GM18909 (cell line): Measurements from ENCODE around the gene GRID2.

Experiments
- ATAC-seq: cut with Tn5 transposase; IDR thresholded peaks from one replicate; pipeline ENCODE4 v1.9.1; 2021; ENCODE audit warnings: mild to moderate bottlenecking; ENCODE audit not compliant: unreplicated experiment, poor library complexity

The GRID2 gene

DNA sequence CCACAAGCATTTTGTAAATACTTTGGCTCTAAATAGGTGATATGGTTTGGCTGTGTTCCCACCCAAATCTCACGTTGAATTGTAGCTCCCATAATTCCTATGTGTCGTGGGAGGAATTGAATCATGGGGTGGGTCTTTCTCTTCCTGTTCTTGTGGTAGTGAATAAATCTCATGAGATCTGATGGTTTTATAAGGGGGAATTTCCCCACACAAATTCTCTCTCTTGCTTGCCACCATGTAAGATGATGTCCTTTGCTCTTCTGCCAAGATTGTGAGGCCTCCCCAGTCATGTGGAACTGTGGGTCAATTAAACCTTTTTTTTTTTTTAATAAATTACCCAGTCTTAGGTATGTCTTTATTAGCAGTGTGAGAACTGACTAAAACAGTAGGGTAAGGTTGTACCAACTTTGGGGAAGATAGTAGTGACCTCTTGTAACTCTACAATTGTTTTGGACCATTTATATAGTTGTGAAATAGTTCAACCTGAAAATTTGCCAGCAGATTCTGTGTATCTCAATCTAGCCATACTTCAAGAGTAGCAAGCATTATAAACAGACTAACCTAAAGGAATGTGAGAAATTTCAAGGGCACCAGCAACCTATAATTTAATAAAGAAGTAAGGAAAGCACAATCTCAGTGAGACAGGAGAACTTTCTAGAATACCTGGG lies 727.8 kb downstream of the GRID2 start:
- no peak for ATAC-seq

DNA sequence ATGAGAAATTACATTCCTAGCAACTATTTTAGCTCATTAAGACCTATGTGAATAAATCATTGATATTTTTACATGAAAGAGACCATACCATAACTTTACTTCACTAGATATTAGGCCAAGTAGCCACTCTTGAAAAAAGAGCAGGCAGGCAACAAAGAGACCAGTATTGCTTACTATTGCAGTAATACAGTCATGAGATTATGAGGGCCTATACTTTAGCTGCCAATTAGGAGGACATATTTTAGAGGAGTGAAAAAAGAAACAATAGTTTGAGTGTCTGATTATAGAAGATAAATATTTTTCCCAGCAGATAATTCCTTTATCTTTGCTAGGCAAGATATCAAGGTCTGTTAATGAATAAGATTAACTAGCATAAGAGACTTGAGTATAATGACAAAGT lies 739.0 kb downstream of the GRID2 start:
- no peak for ATAC-seq

DNA sequence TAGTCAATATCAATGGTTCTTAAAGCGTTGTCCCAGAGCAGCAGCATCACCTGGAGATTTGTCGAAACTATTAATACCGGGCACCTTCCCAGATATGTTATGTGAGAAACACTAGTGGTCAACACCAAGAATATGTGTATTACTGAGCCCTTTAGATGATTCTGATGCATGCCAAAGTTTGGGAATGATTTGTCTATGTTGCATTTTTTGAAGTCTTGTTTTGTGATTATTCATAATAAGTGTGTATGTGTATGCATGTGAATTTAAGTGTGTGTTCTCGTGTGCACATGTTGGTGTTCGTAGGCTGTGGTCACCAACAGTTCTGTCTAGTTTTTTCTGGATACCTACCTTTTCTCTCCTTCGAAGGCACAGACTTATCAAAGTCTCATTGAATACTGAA lies 749.4 kb downstream of the GRID2 start:
- no peak for ATAC-seq

DNA sequence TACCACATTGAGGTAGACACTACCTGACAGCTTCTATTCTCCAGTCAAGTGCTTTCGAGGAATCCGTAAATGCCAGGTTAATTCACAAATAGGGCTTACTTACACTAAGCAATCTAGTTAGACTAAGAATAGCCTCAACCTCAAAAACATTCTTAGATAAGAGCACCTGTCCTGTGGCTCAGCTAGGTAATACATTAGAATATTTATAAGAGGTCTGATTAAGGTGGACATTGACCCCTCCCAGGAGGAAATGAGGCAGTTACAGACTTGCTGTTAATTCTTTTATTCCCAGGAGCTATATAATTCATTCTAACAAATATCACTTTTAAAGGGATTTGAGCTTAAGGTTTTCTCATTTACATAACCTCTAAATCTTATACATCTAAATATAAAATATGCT lies 758.1 kb downstream of the GRID2 start:
- ATAC-seq, result no peak

DNA sequence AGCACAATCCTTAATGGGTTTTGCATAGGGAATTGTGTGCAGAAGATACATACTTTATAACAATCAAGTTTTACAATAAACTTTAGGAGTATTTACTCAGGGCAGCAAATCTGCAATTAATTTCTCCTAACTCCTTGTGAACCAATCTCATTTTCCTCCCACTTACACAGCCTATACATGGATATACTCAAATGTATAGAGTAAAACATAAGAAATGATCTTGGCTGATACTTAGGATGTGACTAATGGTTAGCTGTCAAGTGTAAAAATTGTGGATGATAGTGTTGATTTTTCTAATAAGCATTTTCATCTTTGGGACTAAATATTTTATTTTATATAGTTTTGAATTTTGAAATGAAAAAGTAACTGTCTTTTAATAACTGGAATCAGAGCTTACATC lies 759.6 kb downstream of the GRID2 start:
- ATAC-seq, result no peak

DNA sequence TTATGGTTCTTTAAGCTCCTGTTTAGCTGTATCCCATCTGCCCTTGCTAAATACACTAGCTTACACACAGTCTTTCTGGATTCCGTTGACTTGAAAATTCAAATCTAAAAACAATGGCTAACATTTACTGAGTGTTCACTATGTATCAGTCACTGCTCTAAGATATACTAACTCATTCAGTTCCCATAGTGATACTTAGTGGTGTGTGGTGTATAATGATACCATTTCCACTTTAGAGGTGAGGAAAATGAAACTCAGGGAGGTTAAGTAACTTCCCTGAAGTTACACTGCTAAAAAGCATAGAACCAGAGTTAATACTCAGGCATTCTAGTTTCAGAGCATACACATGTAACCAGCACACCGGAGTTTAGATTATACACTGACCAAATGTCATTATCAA lies 762.0 kb downstream of the GRID2 start:
- ATAC-seq, result no peak

DNA sequence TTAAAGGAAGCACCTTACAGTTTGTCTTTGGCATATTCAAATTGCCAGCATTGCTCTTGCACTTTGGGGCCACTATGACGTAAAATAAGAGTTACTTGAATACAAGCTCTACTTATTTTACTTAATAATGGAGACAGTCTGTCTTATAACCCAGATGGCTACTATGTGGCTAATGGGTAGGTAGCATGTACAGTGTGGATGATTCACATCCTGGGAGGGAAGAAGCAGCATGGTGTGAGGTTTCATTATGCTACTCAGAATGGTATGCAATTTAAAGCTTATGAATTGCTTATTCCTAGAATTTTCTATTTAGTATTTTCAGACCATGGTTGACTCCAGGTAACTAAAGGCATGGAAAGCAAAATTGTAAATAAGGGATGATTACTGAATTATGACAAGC lies 763.0 kb downstream of the GRID2 start:
- ATAC-seq, result no peak

DNA sequence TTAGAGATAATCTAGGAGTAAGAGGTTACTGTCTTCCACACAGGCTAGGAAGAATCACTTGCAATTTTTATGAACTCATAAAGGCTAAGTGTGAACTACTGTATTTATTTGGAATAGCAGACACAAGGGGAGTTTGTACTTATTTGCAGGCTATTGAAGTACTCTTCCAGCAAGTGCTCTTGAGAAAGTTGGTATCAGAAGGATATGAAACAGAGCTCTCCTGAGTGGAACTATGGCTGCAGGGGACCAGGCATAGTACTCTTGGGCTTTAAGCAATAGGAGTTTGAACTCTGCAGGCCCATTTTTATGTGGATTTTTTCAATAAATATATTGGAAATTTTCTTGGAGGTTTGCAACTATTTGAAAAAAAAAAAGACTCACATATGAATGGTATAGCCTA lies 768.5 kb downstream of the GRID2 start:
- ATAC-seq, result no peak

GRCh38 chr4:93080316-93080715 lies 776.5 kb downstream of the GRID2 start:
- no peak for ATAC-seq

DNA sequence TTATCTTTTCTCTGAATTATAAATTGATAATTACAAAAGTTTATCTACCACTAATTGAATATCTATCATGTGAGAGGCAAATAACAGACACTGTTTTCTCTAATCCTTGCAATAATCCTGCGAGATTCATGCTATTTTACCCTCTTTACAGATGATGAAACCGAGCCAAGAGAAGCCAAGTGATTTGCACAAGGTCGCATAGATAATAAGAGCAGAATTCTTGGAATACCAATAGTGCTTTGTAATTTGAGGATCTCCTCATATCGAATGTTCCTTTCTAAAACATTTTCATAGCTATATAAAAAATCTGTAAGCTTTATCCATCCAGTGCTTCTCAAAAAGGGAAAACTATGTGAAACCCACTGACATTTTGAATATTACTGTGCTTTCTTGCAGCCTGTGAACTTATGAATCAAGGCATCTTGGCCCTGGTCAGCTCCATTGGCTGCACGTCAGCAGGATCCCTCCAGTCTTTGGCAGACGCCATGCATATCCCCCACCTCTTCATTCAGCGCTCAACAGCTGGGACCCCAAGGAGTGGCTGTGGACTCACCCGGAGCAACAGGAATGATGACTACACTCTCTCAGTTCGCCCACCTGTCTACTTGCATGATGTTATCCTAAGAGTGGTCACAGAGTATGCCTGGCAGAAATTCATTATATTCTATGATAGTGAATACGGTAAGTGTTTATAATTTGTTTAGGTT lies 781.0 kb downstream of the GRID2 start:
- no peak for ATAC-seq

- ATAC-seq, result no peak
These were observed 782.6 kb downstream of the GRID2 start for GRCh38 chr4:93086356-93086755.

GRCh38 chr4:93092765-93093164 lies 789.0 kb downstream of the GRID2 start:
- ATAC-seq, result no peak

DNA sequence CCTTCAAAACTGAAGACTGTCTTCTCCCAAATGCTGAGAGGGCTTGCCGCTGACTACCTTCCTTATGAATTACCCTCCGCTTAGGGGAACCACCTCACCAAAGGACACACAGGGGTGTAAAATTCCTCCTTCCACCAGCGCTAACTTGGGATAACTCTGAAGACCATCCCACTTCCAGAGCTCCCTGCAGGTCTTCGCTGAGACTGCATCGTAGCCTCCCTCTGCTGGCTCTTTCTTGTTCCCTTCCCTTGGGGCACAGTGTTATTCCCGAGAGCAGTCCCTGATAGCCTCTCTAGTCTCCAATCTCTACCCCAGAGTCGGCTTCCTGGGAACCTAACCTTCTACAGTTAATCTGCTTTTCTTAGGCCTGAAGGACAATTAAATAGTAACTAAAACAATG lies 799.3 kb downstream of the GRID2 start:
- ATAC-seq, result no peak

DNA sequence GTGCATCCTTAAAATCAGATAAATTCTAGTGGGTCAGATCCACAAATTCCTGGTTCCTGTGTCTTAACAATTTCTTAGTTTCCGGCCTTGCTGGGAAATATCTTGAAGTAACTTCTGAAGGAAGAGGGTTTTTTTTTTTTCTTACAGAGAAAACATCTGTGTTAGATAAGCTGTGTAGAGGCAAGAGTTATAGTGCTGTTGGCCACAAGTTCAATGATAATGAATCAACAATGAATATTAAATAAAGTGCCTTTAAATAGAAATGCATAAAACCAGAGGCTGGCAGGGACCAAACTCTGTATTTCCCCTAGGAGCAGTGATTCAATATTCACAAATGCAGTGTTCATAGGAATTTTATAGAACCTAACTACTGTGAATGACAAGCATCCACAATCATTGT lies 812.9 kb downstream of the GRID2 start:
- no peak for ATAC-seq

GRCh38 chr4:93127489-93127888 lies 823.7 kb downstream of the GRID2 start:
- peak; percentile 51 for ATAC-seq

DNA sequence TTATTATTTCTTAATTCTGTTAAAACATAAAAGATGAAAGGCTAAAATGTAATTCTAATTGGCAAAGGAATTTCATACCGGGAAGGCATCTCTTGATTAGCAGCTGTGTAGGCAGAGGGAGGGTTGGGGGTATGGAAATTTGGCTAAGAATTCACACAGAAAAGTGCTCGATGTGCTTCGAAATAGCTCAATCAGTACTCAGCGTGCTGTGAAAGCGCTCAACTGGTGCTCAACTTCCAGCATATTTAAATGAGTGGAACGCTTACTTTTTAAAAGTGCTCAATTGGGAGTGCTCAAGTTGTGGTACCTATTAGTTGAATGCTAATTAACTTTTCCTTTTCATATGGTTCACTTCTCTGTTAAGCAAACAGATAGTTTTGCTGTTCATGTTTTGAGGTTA lies 828.9 kb downstream of the GRID2 start:
- ATAC-seq, result no peak

GRCh38 chr4:93139118-93139517 lies 835.4 kb downstream of the GRID2 start:
- ATAC-seq, result no peak

- ATAC-seq, result no peak
These were observed 840.1 kb downstream of the GRID2 start for GRCh38 chr4:93143902-93144301.

DNA sequence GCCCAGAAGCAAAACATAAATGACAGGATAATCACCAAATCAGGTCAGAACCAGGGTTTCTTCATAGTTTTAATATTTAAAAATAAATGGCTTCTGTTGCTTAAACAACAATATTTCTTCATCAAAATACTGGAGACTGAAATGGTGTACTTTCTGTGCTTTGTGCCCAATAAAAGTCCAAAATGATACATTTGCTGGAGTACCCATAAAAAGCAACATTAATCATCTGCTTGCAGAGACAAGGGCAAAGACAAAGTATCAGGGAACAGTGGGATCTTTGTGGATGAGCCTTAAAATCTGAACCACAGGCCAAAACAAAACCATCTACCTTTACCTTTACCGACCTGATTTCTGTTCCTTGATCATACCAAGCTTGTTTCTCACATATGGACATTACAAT lies 840.9 kb downstream of the GRID2 start:
- ATAC-seq, result no peak

- no peak for ATAC-seq
These were observed 843.9 kb downstream of the GRID2 start for GRCh38 chr4:93147524-93148212.

GRCh38 chr4:93152491-93152890 lies 848.7 kb downstream of the GRID2 start:
- ATAC-seq, result no peak

- ATAC-seq, result no peak
These were observed 854.2 kb downstream of the GRID2 start for GRCh38 chr4:93157986-93158385.
